Fibroblast of peridontal ligament (primary cell): ENCODE measurements around the gene KCNA5.
A peak's percentile ranks its signal among the peaks of the same experiment; 100 is the strongest.

Experiments used
- DNase-seq: peaks from one replicate; pipeline ENCODE4 v3.0.0-alpha.2; 2010; ENCODE audit errors: extremely low read depth

Gene KCNA5

DNA sequence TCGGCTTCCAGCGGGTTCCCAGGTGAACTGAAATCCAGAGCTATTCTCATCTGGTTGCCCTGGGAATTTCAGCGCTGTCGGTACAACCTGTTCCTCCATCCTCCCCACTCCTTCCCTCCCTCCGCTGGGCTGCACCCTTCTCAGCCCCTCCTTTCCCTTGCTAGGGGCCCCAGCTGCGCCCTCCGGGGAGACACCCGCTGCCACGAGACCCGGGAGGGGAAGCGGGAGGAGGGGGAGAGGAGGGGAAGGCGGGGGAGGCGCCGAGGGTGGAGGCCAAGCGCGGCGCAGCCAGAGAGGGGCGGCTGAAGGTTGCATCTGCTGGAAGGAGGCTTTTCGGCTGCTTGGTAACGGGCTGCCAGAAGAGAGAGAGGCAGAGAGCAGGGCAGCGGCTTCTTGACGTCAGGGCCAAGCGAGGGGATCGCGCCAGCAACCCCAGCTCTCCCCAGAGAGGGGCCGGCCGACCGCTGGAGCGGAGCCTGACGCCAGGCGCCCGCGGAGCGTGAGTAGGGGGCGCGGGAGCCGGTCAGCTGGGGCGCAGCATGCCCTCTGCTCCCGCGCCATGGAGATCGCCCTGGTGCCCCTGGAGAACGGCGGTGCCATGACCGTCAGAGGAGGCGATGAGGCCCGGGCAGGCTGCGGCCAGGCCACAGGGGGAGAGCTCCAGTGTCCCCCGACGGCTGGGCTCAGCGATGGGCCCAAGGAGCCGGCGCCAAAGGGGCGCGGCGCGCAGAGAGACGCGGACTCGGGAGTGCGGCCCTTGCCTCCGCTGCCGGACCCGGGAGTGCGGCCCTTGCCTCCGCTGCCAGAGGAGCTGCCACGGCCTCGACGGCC lies at the start of gene KCNA5:
Gene KCNA5 (plus strand): TSS at position 291 of the 831 bp plus-strand sequence. CDS start 269 bp downstream, at position 560.
- no peak for DNase-seq

DNA sequence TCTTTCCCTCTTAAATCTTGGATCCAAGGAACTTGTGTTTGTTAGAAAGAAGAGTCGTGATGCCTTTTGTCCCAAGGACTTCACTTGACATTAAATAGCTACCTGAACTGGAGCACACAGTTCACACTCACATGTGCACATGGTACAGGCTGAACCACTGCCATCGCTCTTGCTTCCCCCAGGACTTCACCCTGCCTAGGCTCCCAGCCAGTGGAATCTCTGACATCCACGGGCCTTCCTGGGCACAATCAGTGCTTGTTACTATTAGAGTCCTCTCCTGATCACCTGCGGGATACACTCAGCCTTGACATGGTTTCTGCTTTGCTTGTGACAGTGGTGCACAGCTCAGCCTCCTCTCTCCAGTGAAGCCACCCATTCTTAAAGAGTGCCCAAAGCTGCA lies 49.1 kb upstream of the KCNA5 start:
- DNase-seq = no peak

DNA sequence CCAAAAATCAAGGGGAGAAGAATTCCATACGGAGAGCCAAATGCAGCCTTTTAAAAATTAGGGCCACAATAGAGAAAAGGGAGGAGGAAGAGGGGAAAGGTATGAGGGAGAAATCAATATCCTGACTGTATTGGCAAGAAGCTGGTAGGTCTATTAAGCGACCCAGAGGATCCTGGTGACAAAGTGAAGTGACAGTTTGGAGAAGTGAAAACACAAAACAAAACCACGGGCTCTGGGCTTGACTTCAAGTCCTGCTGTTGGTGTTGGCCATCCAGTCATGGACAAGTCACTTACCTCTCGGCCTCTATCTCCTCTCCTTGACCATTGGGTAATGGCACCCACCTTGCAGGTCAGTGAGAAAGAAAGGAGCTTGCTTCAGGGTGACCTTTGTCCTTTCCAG lies 47.0 kb upstream of the KCNA5 start:
- no peak for DNase-seq

DNA sequence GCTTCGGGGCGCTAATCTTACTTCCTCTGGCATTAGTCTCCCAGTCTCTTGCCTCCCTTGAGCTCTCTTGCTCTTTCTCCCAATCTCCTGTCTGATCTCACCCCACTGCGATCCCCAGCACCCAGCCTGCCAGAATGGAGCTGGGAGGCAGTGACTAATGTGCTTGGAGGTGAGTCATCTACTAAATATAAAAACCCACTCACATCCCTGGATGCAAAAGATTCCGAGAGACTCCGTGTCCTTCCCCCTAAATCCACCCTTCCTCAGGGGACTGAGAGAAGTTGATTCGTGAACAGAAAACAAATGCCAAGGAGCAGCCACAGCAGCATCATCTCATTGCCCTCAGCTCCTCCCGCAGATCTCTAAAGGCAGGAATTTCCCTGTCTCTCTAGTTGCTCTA lies 45.7 kb upstream of the KCNA5 start:
- peak; percentile 95 for DNase-seq

DNA sequence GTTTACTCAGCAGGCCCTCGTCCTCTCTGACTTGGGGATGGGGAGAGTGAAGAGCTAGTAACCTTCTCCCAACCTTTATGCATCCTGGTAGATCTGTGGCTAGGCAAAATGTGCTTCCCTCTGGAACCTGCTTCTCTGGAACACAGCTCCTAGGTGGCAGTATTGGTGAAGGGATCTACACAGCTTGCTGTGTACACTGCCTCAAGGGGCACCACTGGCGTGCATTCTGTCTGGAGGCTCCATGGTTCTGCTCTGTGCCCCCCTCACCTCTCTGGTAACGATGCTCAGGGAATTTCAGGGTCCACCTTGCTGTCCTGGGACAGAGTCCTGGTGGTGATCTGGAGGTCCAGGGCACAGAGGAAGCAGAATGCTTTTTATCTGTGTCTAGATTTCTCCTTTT lies 43.5 kb upstream of the KCNA5 start:
- no peak for DNase-seq

DNA sequence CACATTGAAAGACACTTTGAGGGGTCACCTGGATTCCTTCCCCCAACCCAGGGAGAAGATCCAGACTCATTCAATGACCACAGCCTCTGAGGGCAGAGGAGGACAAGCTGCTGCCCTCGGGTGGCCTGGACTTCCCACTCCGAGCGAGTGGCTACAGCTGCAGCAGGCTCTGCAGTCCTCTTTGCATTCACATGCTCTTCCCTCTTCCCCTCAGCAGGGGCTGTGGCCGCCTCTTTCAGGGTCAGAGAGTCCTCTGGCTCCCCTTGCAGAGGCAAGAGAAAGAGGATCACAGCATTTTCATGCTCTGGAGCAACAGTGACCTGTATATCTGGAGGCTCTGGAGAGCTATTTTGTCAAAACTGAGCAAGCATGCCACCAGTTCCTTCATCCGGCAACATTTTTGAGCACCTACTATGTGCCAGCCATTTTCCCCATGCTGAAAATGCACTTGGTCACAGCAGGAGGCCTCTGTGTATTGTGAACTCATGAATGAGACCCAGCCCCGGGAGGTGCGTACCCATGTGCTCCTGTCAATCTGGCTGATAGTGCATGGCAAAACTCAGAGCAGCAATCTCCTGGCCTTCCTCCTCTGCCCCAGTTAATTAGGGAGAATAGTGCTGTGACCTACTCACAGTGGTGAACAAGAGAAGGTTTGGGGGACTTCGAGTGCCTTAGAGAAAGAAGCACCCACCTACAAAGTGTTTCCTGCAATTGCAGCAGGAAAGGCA lies 42.9 kb upstream of the KCNA5 start:
- no peak for DNase-seq

DNA sequence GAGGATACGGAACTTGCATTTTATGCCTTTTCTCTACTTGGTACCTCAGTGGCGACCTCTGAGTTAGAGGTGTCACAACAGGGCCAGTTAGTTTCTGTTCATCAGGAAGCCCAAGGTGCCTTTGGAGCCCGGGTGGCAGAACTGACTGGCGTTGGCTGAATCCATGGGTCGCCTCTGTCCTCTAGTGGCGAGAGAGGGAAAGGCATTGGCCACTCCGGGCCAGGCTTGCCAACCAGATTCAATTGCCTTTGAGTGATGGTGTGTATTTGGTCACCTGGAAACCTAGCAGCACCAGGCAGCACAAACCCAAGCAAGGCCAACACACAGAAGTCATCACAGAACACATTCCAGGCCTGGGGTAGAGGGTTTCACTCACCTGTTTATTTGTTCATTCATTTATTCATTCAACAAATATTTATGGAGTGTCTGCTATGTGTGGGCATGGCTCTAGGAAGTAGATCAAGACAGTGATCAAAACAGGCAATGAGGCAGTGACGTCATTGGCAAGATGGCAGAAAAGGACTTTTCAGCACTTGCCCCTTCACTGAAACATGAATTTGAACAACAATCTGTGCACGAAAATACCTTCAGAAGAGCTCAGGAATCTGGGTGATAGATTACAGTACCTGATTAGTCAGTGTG lies 40.5 kb upstream of the KCNA5 start:
- peak; percentile 59 for DNase-seq

DNA sequence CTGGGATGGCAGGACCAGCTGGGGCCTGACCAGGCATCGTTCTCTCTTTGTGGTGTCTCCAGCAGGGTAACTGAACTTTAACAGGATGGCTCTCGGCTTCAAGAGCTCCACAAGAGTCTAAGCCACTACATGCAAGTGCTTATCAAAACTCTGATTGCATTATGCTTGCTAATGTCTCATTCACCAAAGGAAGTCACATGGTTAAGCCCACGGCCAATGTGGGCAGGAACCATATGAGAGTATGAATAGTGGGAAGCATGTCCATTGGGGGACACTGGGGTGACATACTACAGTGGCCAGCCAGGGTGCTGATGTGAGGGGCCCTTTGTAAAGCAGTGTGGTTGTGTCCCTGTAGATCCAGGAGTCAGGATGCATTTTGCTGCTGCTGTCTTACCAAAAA lies 35.0 kb upstream of the KCNA5 start:
- no peak for DNase-seq

DNA sequence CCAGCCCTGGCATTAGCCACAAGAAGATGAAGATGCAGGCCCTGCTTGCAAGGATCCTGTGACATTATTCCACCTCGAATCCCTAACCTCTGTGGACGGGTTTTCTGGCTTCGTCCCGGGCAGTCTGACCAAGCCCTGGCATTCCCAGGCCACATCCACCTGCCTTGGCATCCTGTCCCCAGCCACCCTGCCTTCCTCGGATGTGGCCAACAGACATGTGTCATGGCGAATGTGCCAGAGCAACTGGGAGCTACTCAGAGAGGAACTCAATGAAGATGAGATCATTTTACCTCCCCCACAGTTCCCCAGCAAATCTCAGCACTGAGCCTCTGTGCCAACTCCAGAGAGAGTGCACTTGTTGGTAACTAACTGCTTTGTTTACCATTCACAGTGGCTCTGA lies 33.5 kb upstream of the KCNA5 start:
- DNase-seq = no peak

DNA sequence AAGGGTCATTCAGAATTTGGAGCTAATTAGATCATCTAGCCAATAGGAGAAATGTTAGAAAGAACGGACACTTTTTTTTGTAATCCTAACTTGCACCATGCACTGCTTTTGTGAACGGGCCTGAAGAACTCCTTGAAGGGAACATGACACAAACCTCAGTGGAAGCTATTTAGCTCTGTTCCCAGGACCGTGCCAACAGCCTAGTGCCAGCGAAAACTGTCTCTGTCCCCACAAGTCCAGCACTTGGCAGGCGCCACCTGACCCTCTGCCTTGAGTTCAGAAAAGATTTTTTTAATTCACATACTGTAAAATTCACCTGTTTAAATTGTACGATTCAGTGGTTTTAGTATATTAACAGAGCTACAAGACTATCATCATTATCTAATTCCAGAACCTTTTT lies 31.3 kb upstream of the KCNA5 start:
- no peak for DNase-seq

DNA sequence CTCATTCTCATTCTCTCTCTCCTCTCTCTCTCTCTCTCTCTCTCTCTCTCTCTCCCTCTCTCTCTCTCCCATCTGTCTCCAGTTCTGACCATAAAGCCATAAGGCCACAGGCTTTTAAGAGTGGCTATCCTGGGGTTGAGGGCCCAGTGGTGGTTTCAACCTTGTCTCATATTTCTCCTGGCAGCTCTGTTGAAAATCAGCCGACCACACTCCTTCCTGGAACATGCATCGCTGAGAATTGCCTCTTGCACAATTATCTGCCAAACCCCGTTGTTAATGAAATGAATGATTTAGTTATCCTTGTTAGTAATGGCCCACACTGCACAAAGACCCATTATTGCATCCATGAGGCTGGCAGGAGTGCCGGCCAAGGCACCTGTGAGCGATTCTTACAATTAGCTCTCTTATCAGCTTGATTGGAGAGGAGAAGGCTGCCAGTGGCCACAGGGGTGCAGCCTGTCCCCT lies 30.4 kb upstream of the KCNA5 start:
- no peak for DNase-seq

DNA sequence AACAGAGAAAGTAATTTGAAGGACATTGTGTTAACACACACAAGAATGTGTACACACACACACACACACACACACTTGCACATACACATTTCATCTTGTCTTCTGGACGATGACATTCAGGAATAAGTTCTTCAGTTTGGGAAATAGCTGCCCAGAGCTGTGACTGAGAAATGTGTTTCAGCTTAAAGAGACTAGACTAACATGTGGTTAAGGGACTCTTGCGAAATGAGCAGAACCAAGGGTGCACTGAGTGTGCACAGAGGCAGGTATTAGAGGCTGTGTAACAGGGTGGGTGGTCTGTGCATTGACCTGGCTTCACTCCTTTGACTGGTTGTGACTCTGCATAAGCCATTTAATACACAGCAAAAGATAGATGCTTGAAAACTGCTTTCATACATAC lies 29.4 kb upstream of the KCNA5 start:
- DNase-seq = no peak

DNA sequence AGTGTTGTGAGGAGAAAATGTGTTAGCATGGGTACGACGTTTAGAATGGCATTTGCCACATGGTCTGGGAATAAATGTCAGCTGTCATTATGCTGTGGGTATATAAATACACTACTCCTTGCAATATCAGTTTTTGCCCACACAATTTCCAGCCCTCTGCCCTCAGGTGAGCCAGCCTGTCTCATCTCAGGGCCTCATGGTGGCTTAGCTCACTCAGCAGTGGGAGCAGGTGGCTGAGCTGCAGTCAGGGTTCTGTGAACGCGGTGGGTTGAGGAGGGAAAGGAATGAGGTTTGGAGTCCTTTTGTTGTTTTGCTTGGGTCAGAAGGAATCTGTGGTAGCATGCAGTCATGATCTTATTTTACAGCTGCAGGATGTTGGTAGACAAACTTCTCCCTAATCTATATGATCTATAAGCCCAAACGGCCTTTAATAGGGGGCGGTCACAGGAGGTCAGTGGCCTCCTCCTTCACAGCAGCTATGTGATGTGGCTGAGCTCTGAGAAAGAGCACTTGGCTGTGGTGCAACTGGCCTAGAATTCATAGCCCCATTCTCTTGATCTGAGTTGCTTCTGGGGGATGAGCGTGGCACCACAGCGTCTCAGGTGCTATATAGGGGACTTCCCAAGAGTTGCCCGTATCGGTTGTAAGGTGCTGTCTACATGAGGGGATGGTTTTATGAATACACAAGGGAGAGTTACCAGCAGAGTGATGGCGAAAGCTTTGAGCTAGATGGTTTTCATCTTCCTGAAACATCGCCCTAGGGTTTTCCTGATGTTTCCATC lies 27.8 kb upstream of the KCNA5 start:
- DNase-seq = no peak

DNA sequence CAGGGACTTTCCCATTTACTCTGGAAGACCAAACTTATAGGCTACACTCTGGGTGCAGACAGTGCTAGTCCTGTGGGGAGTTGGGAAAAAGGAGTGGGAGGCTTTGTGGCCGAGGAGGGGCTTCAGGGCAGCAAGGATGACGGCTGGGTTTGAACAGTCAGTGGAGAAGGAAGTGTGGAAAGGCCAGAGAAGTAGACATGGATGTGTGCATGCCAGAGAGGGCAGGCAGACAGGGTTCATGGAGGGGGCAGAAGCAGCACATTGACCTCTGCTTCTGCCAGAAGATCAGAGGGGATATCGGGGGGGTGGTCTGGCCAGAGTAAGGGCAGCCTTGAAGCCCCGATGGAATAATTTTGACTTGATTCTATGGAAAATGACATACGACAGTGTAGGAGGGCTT lies 27.2 kb upstream of the KCNA5 start:
- no peak for DNase-seq

DNA sequence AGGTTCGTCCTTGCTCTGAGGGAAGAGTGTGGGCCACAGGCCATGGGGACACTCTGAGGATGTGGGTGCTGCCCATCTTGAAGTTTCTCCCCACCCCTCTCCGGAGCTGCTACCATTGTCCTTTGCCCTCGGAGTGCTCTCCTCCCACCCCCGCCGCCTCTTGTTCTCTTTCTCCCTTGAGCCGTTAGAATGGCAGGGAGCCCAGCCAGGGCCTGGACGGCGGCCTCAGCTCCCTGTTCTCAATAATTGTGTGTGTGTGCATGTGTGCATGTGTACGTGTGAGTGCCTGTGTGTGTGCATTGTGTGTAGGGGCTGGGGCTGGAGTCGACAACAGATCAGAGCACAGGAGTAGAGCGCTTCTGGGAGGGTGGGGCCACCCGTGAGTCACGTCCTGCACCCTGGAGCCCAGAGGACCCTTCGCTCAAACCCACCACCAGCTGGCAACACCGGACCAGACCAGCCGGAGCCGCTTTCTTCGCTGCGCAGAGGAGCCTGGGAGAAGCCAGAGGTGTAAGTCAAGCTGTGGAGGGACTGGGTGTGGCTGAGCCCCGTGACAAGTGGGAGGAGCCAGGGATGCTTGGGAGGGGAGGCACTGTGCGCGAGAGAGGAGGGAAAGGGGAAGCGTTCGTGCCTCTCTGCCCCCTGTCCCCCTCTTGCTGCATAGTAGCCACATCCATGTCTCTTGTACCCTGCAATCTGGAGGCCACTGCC lies 25.9 kb upstream of the KCNA5 start:
- no peak for DNase-seq

DNA sequence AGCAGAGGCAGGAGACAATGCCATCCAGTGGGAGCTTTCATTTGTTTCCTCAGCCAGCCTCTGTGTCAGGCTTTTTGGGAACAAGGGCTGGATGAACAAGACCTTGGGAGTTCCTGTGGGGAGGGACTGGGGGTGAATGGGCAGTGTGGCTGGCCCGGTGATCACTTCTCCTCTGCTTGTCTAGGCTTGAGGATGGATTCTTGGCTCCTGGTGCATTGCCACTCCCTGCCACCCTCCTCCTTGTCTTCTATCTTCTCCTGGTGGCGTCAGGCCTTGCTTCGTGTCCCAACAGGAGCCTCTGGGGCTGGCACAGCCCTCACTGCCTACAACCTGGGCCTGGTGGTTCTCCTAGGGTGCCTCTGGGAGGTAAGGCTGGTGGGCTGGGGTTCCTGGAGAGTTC lies 25.0 kb upstream of the KCNA5 start:
- no peak for DNase-seq

DNA sequence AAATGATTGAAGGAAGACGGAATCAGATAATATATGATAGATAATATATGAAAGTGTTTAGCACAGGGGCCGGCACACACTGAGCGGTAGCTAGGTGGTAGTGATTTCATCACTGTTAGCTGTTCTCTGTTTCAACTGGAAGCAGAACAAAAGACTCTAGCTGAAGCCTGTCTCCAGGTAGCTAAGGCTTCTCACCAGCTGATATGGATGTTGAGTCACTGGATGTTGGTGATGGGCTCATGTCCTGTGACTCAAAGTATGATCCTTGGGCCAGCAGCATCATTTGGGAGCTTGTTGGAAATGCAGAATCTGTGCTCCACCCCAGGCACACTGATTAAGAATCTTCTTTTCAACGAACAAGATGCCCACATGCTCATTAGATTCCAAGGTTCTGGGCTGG lies 21.7 kb upstream of the KCNA5 start:
- no peak for DNase-seq

DNA sequence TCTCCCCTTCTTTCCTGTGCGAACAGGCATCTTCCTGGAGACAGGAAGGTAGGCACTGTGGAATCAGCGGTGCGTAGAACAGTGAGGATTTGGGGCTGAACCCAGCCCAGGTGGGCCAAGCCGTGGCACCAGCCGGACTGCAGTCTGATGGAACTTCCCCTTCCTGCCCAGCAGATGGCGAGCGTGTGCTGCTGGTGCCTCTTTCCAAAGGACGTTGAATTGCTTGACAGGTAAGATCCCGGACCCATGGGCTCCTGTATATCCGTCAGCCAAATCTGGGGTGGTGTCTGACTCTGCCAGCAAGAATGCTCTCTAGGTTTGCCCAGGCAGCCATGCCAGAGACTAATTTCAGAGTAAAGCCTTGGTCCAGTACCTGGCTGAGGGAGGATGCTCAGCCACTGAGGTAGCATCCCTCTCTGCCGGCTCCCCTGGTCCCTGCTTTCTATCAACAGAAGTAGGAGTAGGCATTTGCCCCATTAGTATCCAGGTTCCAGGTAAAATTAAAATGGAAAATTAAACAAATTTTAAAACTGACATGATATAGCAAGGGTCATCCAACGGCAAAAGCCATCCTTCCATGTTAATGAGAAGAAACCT lies 21.1 kb upstream of the KCNA5 start:
- DNase-seq = peak; percentile 18

DNA sequence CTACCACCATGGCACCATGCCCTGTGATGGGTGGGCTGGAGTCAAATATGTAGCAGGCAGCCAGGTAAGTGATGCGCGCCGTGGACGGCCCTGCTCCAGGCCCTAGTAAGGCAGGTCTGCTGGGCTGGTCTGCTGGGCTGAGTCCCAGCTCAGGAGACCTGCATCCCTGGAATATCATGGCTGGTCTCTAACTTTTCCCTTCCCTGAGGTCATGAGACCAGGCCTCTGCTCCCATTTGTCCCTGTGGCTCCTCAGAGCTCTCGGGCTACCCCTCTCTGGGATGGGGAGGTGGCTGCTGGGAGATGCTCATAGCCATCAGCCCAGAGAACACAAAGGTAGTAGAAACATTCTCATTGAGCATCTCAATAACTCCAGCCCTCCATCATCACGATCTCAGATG lies 19.8 kb upstream of the KCNA5 start:
- DNase-seq = no peak

DNA sequence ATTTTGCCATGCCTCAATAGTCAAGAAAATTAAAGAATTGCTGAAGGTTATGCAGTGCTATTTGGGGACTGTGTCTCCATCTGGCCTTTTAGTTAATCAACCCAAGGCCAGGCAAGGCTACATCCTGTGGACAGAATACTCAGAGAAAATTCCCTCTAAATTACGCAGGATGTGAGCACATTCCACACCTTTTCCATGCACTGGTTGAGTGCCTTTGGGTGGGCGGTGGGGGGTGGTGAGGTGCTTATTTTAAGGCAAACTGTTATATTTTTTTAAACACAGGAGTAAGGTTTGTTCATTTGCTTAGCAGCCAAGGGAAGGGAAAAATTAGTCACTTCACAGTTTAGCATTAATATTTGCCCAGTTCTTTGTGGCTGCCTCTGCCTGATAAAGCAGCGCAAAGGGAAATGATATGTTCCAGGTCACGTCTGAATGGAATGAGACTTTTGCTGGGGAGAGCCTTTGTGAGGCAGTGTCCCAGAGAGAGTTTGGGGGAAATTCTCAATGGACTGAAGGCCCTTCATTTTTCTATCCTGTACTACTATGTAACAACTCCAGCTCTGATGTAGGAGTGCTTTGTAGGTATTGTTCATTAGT lies 17.2 kb upstream of the KCNA5 start:
- no peak for DNase-seq
